PFSK-1 (cell line): ENCODE results near the gene SLC25A24.

ENCODE experiments used
- FOXP2 ChIP-seq: optimal IDR thresholded peaks from 2 replicates; pipeline ENCODE3; 2011; ENCODE audit warnings: borderline replicate concordance, control low read depth, inconsistent platforms; ENCODE audit not compliant: insufficient read depth; ENCODE audit errors: extremely low read length, extremely low read depth
- POLR2AphosphoS5 ChIP-seq: IDR thresholded peaks from 2 replicates; pipeline ENCODE4 v1.6.1; 2012; ENCODE audit warnings: low read depth, mild to moderate bottlenecking, control low read depth, low read length, moderate library complexity
- REST ChIP-seq, 2 experiments: IDR thresholded peaks; 2 replicates each; pipeline versions ENCODE4 v1.6.1 to v1.8.0; 2011 to 2012; ENCODE audit warnings: low read depth in 2 of 2, low read length in 2 of 2, control low read depth in 1 of 2, inconsistent platforms in 1 of 2, mild to moderate bottlenecking in 1 of 2, moderate library complexity in 1 of 2; ENCODE audit not compliant: insufficient read depth in 1 of 2
- TAF1 ChIP-seq: IDR thresholded peaks from 2 replicates; pipeline ENCODE4 v1.6.1; 2012; ENCODE audit warnings: low read length, control low read depth, borderline replicate concordance; ENCODE audit not compliant: insufficient read depth

GRCh38 chr1:108193333-108193732, 6.8 kb downstream of the SLC25A24 start:
- no peak for TF ChIP-seq REST (IDR thresholded peaks at IDR 0.05; ENCODE audit: insufficient read depth in 1 of 2, low read depth in 2 of 2, low read length in 2 of 2)
- no peak for TF ChIP-seq TAF1
- TF ChIP-seq POLR2AphosphoS5: no peak
- TF ChIP-seq FOXP2: no peak
